NCI-H1092 treated with DMSO at 0.1 percent for 48 hours (cell line): ENCODE results near the gene SLC6A17.

Experiments
- DNase-seq: peaks from one replicate; lab custom pipeline; 2025; lab: John Stamatoyannopoulos, UW

The SLC6A17 gene

DNA sequence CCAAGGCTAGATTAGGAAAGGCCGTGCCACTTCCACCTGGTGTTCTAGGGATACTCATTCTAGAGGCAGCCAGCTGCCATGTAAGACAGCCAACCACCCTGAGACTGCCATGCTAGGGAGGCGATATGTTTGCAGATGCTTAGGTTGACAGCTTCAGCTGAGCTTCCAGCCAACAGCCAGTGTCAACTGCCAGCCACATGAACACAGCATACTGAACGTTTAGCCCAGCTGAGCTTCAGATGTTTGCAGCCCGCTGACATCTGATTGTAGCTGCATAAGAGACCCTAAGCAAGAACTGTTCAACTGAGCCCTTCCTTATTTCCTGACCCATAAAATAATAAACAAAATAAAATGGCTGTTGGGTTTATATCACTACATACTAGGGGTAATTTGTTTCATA, 54.9 kb downstream of the SLC6A17 start:
- peak; percentile 37 for DNase-seq

DNA sequence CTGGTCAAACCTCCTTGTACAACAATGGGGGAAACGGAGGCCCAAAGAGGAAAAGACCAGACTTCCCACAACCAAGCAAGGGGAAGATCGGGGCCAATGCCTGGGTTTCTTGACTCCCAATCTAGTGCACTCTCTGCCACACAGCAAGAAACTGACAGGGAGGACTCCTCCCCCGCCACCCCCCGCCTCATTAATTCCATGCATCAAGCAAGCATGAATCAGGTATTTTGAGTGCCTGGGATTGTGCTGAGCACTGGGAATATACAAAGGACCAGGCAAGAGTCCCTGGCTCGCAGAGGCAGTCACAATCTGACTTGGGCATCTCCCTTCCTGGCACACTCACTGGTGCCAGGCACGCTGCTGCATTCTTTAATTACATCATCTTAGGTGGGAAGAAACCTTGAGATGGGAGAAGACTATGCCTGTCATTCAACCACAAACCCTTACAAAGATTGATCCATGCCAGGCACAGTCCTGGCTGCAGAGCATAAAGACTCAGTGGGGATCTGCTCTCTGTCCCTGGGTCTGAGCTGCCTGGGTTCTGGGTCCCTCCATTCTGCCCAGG, 55.4 kb downstream of the SLC6A17 start:
- no peak for DNase-seq

DNA sequence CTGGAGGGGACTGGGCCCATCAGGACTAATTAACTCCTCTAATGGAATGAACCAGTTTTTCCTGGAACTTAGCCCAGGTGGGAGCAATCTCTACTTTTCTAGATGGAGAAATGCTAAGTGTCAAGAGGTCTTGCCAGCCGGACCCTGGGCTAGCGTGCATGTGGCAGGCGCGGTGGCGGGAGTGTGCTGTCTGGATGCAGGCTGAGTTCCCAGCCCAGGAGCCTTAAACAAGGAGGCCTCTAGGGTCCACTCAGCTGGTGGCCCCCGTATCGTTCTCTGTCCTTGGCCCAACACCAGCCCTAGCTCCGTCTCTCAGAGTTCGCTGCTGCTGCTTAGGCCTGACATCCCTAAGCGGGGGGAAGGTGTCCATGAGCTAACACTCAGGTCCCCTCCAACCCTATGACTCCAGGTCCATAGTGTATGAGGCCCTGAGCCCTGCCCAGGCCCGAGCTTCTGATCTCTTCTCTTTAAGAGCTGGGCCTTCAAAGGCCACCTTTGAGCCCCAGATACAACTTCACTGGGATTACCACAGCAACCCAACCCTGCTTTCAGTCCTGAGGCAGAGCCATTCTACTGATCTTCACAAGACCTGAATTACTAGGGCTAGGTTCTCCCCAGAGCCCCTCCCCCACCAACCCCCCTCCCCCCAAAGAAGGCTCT, 56.1 kb downstream of the SLC6A17 start:
- DNase-seq: no peak

DNA sequence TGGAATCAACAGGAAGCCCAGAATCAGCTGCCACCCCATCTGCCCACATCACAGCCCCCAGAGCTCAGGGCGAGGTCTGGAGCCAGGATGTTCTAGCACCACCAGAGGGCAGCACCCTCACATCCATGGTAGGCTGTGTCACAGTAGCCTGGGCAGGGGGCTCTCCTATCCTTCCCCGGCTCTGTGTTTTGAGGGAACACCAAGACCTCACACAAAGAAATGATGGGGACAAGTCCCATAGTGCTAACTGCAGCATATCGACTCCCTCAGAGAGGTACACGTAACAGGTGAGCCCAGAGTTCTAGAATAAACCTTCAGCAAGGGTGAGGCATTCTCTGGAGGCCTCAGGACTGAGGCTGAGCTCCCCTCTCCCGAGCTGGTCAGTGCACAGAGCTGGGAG, 57.5 kb downstream of the SLC6A17 start:
- peak; percentile 56 for DNase-seq

DNA sequence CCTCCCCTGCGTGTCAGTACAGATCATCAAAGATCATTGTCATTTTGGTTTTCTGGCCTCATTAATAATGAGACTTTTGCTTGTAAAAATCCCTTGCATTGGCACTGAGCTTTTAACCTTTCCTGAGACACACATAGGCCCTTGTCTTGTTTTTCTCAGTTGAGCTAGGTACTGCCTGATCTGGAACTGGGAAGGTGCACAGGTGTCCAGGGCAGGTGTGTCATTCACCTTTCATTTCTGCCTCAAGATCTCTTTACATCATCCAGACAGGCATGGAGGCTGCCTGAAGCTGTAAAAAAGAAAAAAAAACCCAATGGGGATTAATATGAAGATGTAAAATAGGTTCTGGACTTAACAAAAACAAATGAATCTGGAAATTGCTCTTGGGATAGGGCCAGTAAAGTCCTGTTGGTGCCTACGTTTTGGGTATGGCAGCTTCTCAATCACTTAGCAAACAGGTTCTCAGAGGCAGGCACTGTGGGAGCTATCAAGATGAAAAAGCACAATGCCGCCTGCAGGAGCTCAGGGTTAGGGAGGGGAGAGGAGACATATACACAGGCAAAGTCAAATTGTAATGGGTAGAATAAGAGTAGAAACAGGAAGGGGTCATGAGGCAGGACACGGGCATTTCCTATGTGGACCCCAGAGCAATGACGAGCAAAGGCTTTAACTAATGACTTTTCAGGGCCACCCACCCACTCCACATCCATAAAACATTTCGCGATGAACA, 58.8 kb downstream of the SLC6A17 start:
- no peak for DNase-seq

DNA sequence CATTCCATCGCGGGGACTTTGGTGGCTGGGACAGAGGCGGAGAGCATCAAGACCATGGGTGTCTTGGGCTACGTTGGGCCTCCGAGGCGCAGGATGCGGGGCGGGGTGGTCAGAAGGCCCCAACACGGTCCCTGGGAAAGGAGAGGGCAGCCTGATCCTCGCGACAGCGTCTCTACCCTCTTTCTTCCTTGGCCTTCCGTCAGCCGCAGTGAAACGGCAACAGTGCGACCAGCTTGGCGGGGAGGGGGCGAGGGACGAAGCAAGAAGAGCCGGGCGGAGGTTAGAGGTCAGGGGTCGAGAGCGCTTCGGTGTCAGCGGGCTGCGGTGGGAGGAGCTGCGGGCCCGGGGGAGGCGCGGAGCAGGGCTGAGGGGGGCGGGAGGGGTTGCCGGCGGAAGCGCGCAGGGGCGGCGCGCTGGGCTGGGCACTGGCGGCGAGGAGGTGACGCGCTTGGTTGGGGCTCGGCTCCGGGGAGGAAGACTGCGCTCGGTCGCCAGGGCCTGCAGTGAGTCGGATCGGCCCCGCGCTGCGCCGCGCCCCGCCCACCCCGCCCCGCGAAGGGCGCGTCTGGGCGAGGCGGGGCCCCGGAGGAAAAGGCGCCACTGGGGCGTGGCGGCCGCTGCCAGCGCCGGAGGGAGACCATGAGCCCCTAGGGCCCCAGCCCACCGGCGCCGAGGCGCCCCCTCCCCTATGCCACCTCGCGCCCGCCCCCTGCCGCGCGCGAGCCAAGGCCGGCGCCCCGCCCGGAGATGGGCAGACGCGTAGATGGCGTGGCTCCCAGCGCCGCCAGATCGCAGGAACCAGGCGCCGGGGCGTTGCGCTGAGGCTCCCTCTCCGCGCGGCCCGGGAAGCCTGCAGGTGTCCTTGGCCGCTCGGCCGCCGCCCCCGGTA, 59.7 kb downstream of the SLC6A17 start, which contains the start of gene KCNC4:
TSS of gene KCNC4 (plus strand) at position 600 of the 889 bp plus-strand sequence. CDS start 1,186 bp downstream, outside the sequence.
- DNase-seq: peak; percentile 54

DNA sequence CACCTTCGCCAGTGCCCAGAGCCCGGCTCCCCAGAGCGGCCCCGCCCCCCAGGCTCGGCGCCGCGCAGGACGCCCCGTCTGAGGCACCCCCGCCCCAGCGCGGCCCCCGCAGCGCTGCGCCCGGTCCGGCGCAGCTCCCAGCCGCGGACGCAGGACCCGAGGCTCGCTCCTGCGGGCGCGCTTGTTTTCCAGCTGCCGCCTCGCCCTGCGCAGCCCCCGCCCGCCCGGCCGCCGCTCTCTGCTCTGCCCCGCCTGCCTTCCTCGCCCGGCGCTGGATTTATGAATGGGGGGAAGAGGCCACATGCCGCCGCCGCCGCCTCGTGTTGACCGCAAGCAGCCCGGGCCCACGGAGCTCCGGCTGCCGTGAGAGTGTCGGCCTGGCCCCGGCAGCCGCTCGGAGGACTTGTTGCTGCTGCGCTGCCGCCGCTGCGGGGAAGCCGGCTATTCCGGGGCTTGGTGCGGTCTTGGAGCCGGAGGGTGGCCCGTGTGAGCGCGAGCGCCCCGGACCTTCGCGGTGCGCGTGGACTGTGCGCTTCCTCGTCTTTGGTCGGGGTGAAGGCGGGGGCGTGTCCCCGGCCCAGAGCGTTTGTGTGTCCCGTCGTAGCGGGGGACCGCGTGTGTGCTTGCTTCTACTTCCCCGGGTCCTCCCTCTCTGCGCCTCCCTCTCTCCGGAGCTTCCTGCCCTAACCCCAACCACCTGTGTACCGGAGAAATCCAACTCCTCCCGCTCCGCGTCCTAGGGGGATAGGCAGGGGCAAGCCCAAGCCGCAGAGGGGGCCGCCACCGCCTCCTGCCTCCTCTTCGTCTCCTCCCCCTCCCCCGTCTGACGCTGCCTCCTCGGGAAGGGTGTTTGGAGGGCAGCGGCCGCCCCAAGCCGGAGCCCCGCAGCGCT, 60.6 kb downstream of the SLC6A17 start:
- DNase-seq: peak; percentile 56

- no peak for DNase-seq
These were observed 61.3 kb downstream of the SLC6A17 start for GRCh38 chr1:110211496-110212168.

GRCh38 chr1:110212169-110213142, 62.2 kb downstream of the SLC6A17 start:
- DNase-seq: peak; percentile 68

DNA sequence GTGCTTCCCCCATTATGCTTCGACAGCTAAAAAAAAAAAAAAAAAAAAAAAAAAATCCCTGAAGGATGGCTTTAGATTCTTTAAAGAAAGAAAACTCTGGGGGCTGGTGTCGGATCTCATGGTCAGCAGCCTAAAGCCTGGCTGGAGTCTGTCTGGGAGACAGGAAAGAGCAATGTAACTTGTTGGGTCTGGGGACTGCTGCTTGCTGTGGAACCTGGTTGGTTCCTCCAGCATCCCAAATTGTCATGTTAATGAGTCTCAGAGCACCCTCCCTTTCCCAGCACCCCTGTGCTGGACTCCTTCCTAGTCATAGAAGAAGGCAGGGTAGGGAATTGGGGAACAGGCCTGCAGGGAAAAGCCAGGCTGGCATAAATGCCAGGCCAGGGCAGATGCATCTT, 62.8 kb downstream of the SLC6A17 start:
- no peak for DNase-seq

DNA sequence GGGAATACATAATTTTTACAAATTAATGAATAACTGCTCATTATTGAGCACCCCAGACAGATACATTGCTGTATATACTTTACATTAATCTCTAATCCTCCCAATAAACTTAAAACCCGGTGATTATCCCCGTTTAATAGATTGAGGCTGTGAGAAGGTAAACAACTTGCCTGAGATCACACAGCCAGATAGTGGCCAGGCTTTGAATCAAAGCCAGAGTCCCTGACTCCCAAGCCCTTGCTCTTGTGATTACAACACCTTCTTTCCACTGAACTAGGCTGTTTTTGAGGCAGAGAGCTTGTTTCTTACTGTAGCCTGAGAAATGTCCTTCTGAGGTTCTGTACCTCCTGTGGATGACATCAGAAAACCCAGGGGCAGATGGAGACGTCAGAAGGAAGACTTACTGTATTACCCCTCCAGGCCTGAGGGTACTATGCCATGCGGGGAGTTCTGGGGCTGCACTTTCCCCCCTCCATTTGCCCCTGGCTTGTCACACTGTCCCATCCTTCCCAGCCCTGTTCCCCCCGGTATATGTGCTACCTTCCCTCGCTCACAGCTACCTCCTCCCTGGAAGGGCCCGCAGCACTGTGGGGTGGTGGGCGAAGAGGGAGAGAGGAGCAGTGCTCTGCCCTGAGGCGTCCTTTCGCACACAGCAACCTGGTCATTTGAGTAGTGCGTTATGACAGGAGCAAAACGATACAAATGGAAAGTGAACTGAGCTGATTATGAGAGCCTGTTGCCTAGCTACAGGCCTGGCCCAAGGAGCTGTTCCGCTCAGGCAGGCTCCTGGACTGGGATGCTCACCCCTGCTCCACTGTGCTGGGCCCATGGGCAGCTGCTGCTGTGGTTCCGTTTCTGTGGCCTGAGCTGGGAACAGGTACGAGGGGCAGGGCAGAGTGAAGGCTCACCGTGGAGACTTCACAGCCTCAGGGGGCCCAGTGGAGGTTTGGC, 64.4 kb downstream of the SLC6A17 start:
- DNase-seq: no peak

GRCh38 chr1:110215621-110216515, 65.6 kb downstream of the SLC6A17 start:
- no peak for DNase-seq

- DNase-seq: no peak
These were observed 66.7 kb downstream of the SLC6A17 start for GRCh38 chr1:110216844-110217444.

GRCh38 chr1:110218137-110218536, 67.8 kb downstream of the SLC6A17 start:
- no peak for DNase-seq

- no peak for DNase-seq
These were observed 68.4 kb downstream of the SLC6A17 start for GRCh38 chr1:110218739-110219138.

GRCh38 chr1:110220324-110220723, 70.0 kb downstream of the SLC6A17 start:
- DNase-seq: no peak

GRCh38 chr1:110221119-110221518, 70.8 kb downstream of the SLC6A17 start:
- no peak for DNase-seq
